Thyroid gland (tissue), 4 donors: Measurements from ENCODE around the gene PPP1R13B. TPM values are rescaled to one million over a fixed set of nuclear protein-coding genes. Genes with fewer than 3 reads are reported as not detected.

Experiments used
- DNase-seq, 2 donors: peaks; one replicate each; pipeline ENCODE4 v3.0.0-alpha.2; 2019
- H3K27ac ChIP-seq, 3 donors: fragments of 200-600 bp; sonication (generic); 1 replicate in 2 of 3; 2 replicates in 1 of 3; pipeline ENCODE4 v1.5.1; 2016 to 2019; ENCODE audit warnings: mild to moderate bottlenecking in 1 of 3, moderate library complexity in 1 of 3
- H3K27me3 ChIP-seq: fragments of 200-600 bp; sonication (generic); one replicate; pipeline ENCODE4 v1.5.1; 2019
- H3K36me3 ChIP-seq, 2 donors: fragments of 200-600 bp; sonication (generic); one replicate each; pipeline ENCODE4 v1.5.1; 2016 to 2019
- H3K4me1 ChIP-seq, 2 donors: fragments of 200-600 bp; sonication (generic); one replicate each; pipeline ENCODE4 v1.5.1; 2017 to 2019
- H3K4me3 ChIP-seq, 3 donors: fragments of 200-600 bp; sonication (generic); replicated peaks in 1 of 3; 1 replicate in 2 of 3; 2 replicates in 1 of 3; pipeline ENCODE4 v1.5.1; 2016; ENCODE audit warnings: mild to moderate bottlenecking in 1 of 3
- H3K9me3 ChIP-seq: fragments of 200-600 bp; sonication (generic); one replicate; pipeline ENCODE4 v1.5.1; 2017
- POLR2A ChIP-seq, 2 donors: fragments of 450-650 bp; IDR thresholded peaks; one replicate each; pipeline ENCODE4 v1.6.1; 2017; ENCODE audit warnings: antibody characterized with exemption in 2 of 2, mild to moderate bottlenecking in 2 of 2, moderate library complexity in 1 of 2
- WGBS, 2 donors: methylation state at CpG; one replicate each; pipeline ENCODE4 v1.1.5; 2017; 5-methylcytosine and 5-hydroxymethylcytosine counted together
- intact Hi-C: fragments of 100-400 bp; cut with DNase I; formaldehyde crosslinking; loops from one replicate; pipeline ENCODE4 v1.15.1; 2023
- total RNA-seq, 4 donors: library from RNA; depleted of rRNA; stranded (reverse); fragments of >200 nt; gene quantifications; one replicate each; pipeline ENCODE4 v1.2.3, GENCODE V29; 2016
- TF ChIP-seq, protein P1 (sequence below), 6 experiments: fragments of 200-600 bp in 3 of 6; fragments of 450-650 bp in 3 of 6; sonication (generic) in 3 of 6; IDR thresholded peaks; one replicate each; pipeline ENCODE4 v1.5.1; 2016 to 2019; ENCODE audit warnings: antibody characterized with exemption in 6 of 6, mild to moderate bottlenecking in 2 of 6, inconsistent platforms in 1 of 6, moderate library complexity in 1 of 6

PPP1R13B gene
- total RNA-seq, 4 donors from 2014 or later, result 77.0 to 131 (median 81.8) TPM

DNA sequence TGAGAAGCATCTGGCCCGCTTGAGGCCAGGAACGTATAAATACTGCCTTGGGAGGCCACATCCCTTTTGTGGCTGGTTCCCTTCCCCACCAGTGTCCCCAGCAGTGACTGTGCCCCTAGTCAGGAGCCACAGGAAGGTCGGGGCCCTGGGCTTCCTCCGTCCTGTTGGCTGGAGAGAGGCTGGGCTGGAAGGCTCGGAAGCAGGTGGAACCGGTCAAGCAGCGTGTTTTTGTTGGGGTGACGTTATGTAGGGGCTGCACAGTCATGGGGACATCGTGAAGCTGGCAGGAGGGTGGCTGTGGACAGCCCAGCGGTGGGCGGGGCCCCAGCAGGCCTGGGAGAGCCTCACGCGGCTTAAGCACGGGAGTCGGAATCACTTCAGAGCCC lies 142.3 kb downstream of the PPP1R13B start:
- Histone ChIP-seq H3K9me3 (no peaks in the 10 kb centered on the region), H3K36me3 (peaks cover 25 to 34% of the 10 kb centered on the region in 2 donors), H3K27me3 (no peaks in the 10 kb centered on the region), H3K27ac (peak overlapping the region in 2 of 3 donors; percentile 14 to 52), H3K4me3 (no peak overlapping the region), H3K4me1 (no peaks in the 10 kb centered on the region)
- DNase-seq, result peak; percentile 49 to 65
- intact Hi-C loops, result no loop called here
- 62% methylated on average over 13 to 15 of the region's 15 CpGs for WGBS, 2 donors
- no peak for TF ChIP-seq POLR2A (IDR thresholded peaks at IDR 0.05)
- TF ChIP-seq, protein P1, sequence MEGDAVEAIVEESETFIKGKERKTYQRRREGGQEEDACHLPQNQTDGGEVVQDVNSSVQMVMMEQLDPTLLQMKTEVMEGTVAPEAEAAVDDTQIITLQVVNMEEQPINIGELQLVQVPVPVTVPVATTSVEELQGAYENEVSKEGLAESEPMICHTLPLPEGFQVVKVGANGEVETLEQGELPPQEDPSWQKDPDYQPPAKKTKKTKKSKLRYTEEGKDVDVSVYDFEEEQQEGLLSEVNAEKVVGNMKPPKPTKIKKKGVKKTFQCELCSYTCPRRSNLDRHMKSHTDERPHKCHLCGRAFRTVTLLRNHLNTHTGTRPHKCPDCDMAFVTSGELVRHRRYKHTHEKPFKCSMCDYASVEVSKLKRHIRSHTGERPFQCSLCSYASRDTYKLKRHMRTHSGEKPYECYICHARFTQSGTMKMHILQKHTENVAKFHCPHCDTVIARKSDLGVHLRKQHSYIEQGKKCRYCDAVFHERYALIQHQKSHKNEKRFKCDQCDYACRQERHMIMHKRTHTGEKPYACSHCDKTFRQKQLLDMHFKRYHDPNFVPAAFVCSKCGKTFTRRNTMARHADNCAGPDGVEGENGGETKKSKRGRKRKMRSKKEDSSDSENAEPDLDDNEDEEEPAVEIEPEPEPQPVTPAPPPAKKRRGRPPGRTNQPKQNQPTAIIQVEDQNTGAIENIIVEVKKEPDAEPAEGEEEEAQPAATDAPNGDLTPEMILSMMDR (IDR thresholded peaks at IDR 0.05), result no peak

DNA sequence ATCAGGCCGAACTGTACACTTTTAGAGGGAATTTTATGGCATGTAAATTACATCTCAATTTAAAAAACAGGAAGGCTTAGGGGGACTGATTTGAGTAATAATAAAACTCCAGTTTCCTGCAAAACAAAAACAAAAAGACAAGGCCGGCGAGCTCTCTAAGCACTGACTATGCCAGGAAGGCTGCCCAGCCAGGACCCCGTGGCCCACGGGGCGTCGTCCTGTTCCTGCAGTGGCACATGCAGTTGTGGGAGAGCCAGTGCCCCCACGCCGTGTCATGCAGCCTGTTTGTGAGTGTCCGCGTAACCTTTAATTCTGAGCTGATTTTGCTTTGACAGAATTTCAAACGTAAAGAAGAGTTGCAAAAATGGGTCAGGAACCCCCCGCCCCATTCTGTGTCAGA lies 142.7 kb downstream of the PPP1R13B start:
- H3K4me1 ChIP-seq, result no peaks in the 10 kb centered on the region
- no peaks in the 10 kb centered on the region for H3K9me3 ChIP-seq
- H3K27ac ChIP-seq, result peak overlapping the region in 1 of 3 donors; percentile 52
- H3K36me3 ChIP-seq, result peaks cover 25 to 34% of the 10 kb centered on the region in 2 donors
- no peaks in the 10 kb centered on the region for H3K27me3 ChIP-seq
- intact Hi-C loops, result no loop called here
- DNase-seq, result no peak
- no peak overlapping the region for H3K4me3 ChIP-seq
- TF ChIP-seq, protein P1 (IDR thresholded peaks at IDR 0.05), result no peak
- no peak for TF ChIP-seq POLR2A (IDR thresholded peaks at IDR 0.05)
- 73 to 81% methylated on average over 13 of the region's 13 CpGs for WGBS, 2 donors

DNA sequence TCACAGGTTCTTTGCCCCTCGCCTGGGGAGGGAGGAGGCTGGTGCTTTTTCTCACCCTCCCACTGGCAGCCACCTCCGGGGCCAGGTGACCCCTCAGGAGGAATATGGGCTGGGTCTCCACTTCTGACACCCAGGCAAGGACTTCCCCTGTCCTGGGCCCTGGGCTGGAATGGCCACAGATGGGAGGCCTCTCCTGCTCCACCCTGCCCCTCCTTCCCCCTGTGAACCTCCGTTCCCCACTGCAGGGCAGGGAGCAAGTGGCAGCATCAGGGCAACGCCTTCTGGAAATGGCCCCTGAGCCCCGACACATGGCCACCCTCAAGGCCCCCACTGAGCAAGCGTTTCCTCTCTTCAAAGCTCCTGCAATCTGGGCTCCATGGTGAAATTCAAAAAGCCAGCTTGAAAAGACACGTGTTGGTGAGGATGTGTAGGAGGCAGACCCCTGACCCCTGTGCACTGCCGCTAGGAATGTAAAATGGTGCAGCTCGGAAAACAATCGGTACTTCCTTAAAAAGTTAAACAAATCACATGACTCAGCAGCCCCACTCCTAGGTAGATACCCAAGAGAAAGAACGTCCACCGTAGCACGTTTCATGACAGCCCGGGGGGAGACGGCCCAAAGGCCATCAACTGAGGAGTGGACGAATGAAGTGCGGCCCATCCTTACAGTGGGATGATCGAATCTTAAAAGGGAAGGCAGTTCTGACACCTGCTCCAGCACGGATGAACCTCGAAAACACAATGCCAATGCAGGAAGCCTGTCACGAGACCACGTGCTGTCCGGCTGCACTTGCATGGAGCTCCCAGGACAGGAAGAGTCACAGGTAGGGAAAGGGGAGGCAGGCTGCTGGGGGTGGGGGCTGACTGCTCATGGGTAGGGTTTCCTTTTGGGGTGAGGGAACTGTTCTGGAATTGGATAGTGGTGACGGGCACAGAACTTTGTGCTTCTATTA lies 143.7 kb downstream of the PPP1R13B start:
- Histone ChIP-seq H3K27me3 (no peaks in the 10 kb centered on the region), H3K4me1 (no peaks in the 10 kb centered on the region), H3K4me3 (no peak overlapping the region), H3K36me3 (peaks cover 34 to 40% of the 10 kb centered on the region in 2 donors), H3K9me3 (no peaks in the 10 kb centered on the region), H3K27ac (no peak overlapping the region)
- DNase-seq, result no peak
- no peak for TF ChIP-seq POLR2A (IDR thresholded peaks at IDR 0.05)
- TF ChIP-seq, protein P1 (IDR thresholded peaks at IDR 0.05), result no peak
- 78 to 83% methylated on average over 24 of the region's 24 CpGs for WGBS, 2 donors
- intact Hi-C loops, result no loop called here

DNA sequence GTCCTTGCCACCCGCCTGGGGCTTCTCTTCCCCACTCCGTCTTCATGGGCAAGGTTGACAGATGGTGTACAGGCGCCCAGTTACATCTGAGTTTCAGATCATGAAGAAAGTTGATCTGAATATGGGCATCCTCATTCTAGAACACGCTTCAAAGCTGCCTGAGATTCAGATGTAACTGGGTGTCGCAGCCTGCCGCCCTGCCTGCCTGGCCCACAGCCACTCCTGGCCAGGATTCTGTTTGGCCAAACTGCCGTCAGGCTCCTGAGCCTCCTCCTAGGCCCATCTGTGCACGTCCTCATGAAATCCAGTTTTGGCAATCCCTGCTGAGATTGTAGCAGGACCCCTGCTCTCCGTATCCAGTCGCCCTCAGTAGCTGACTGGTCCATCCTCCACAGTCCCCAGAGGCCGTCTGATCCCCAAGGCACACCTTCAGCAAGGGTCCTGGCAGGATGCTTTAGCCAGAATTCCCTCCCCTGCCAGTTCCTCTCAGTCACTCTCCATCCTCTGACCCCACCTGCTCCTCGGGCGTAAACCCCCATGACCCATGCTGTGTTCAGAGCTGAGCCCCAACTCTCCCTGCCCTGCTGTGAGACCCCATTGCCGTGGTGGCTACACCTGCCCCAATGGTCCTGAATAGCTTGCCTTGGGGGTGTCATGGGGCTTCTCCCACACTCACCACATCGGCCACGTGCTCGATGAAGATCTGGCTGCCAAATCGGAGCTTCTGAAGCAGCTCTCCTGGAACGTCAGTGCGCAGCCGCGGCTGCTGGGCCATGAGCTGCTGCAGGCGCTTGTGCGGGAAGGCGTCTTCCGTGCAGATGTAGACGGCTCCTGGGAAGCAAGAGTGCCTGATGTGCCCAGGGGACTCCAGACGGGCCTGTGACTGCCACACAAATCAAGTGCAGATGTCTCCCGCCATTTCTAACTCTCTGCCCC lies 144.6 kb downstream of the PPP1R13B start:
- peaks cover 0 to 4% of the 10 kb centered on the region in 2 donors for H3K4me1 ChIP-seq
- DNase-seq, result no peak
- WGBS, 2 donors, result 93 to 94% methylated on average over 29 of the region's 29 CpGs
- TF ChIP-seq, protein P1 (IDR thresholded peaks at IDR 0.05), result no peak
- TF ChIP-seq POLR2A (IDR thresholded peaks at IDR 0.05), result no peak
- H3K27ac ChIP-seq, result no peak overlapping the region
- H3K4me3 ChIP-seq, result no peak overlapping the region
- peaks cover 40 to 49% of the 10 kb centered on the region in 2 donors for H3K36me3 ChIP-seq
- H3K9me3 ChIP-seq, result no peaks in the 10 kb centered on the region
- intact Hi-C loops, result no loop called here
- H3K27me3 ChIP-seq, result no peaks in the 10 kb centered on the region
